ENCODE measurements around the gene RASAL2. TPM values are rescaled to one million over a fixed set of nuclear protein-coding genes. Genes with fewer than 3 reads are reported as not detected.

The RASAL2 gene
- total RNA-seq, 3 donors from 2014 or later (not counting 1 experiment from before 2014, with no cell fraction given), result 0.16 to 0.23 TPM; not detected in 1

GRCh38 chr1:178284058-178284457, 190.2 kb downstream of the RASAL2 start:
- no peaks in the 10 kb centered on the region for H3K36me3 ChIP-seq (ENCODE audit: control insufficient read depth, insufficient read depth, low read length)
- H3K4me1 Mint-ChIP-seq, result peaks cover 7 to 9% of the 10 kb centered on the region in 2 donors
- no peaks in the 10 kb centered on the region for H3K9me3 ChIP-seq (ENCODE audit: control insufficient read depth, insufficient read depth, low read length)
- intact Hi-C loops (cut with micrococcal nuclease), result no loop called here
- no peak for TF ChIP-seq CTCF (IDR thresholded peaks at IDR 0.05)
- no peaks in the 10 kb centered on the region for H3K4me1 ChIP-seq (ENCODE audit: control insufficient read depth, insufficient read depth, low read length)
- DNase-seq (no peak), ATAC-seq (no peak)
- no peaks in the 10 kb centered on the region for H3K27me3 ChIP-seq (ENCODE audit: control insufficient read depth, insufficient read depth, low read length)
- no peak overlapping the region for H3K4me3 ChIP-seq (ENCODE audit: low read length)
- peaks cover 0 to 2% of the 10 kb centered on the region in 2 donors for H3K27me3 Mint-ChIP-seq (ENCODE audit: low read depth in 2 of 2)
- H3K4me3 Mint-ChIP-seq, result no peak overlapping the region
- peaks cover 0 to 5% of the 10 kb centered on the region in 2 donors for H3K9me3 Mint-ChIP-seq
- WGBS (ENCODE audit: insufficient coverage), result 40% methylated on average over 3 of the region's 3 CpGs
- no peak overlapping the region for H3K27ac Mint-ChIP-seq
- H3K27ac ChIP-seq (ENCODE audit: low read length), result no peak overlapping the region
- H3K36me3 Mint-ChIP-seq, result no peaks in the 10 kb centered on the region

GRCh38 chr1:178291166-178291565, 197.3 kb downstream of the RASAL2 start:
- no peak overlapping the region for H3K4me3 Mint-ChIP-seq
- H3K9me3 ChIP-seq (ENCODE audit: control insufficient read depth, insufficient read depth, low read length), result no peaks in the 10 kb centered on the region
- no peak overlapping the region for H3K27ac Mint-ChIP-seq
- H3K27ac ChIP-seq (ENCODE audit: low read length), result no peak overlapping the region
- ATAC-seq, result no peak
- no peaks in the 10 kb centered on the region for H3K36me3 Mint-ChIP-seq
- H3K4me3 ChIP-seq (ENCODE audit: low read length), result no peak overlapping the region
- peaks cover 0 to 2% of the 10 kb centered on the region in 2 donors for H3K27me3 Mint-ChIP-seq (ENCODE audit: low read depth in 2 of 2)
- no peak for TF ChIP-seq CTCF (IDR thresholded peaks at IDR 0.05)
- peaks cover 0 to 7% of the 10 kb centered on the region in 2 donors for H3K4me1 Mint-ChIP-seq
- no peaks in the 10 kb centered on the region for H3K27me3 ChIP-seq (ENCODE audit: control insufficient read depth, insufficient read depth, low read length)
- H3K9me3 Mint-ChIP-seq, result peaks cover 0 to 7% of the 10 kb centered on the region in 2 donors
- H3K36me3 ChIP-seq (ENCODE audit: control insufficient read depth, insufficient read depth, low read length), result no peaks in the 10 kb centered on the region
- WGBS (ENCODE audit: insufficient coverage), result 86% methylated on average over 1 of the region's 1 CpG
- no peak for DNase-seq
- no peaks in the 10 kb centered on the region for H3K4me1 ChIP-seq (ENCODE audit: control insufficient read depth, insufficient read depth, low read length)
- intact Hi-C loops (cut with micrococcal nuclease), result no loop called here

GRCh38 chr1:178294654-178295053, 200.8 kb downstream of the RASAL2 start:
- H3K9me3 Mint-ChIP-seq, result no peaks in the 10 kb centered on the region
- ATAC-seq (no peak), DNase-seq (no peak)
- H3K27me3 ChIP-seq (ENCODE audit: control insufficient read depth, insufficient read depth, low read length), result no peaks in the 10 kb centered on the region
- H3K9me3 ChIP-seq (ENCODE audit: control insufficient read depth, insufficient read depth, low read length), result no peaks in the 10 kb centered on the region
- no peak overlapping the region for H3K4me3 Mint-ChIP-seq
- no peaks in the 10 kb centered on the region for H3K4me1 ChIP-seq (ENCODE audit: control insufficient read depth, insufficient read depth, low read length)
- 89% methylated on average over 1 of the region's 1 CpG for WGBS (ENCODE audit: insufficient coverage)
- no peak overlapping the region for H3K27ac ChIP-seq (ENCODE audit: low read length)
- no peaks in the 10 kb centered on the region for H3K36me3 ChIP-seq (ENCODE audit: control insufficient read depth, insufficient read depth, low read length)
- no peak overlapping the region for H3K4me3 ChIP-seq (ENCODE audit: low read length)
- intact Hi-C loops (cut with micrococcal nuclease), result no loop called here
- no peaks in the 10 kb centered on the region for H3K27me3 Mint-ChIP-seq (ENCODE audit: low read depth in 2 of 2)
- H3K27ac Mint-ChIP-seq, result no peak overlapping the region
- peaks cover 0 to 7% of the 10 kb centered on the region in 2 donors for H3K4me1 Mint-ChIP-seq
- TF ChIP-seq CTCF (IDR thresholded peaks at IDR 0.05), result no peak
- no peaks in the 10 kb centered on the region for H3K36me3 Mint-ChIP-seq

DNA sequence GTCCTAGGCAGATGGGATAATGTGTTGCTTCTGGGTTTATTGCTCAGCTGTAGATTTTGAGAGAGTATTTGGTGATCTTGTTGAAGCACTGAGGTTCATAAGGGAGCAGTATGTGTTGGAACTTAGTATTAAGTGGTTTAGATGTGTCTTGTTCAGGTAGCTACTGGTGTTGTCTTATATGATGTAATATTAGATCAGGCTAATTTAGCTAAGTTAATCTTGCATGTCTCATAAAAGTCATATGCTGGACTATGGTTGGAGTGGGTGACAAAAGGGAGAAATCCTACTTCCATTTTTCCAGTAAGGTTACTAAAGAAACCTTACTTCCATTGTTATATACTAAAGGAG, 206.4 kb downstream of the RASAL2 start:
- no peaks in the 10 kb centered on the region for H3K9me3 Mint-ChIP-seq

More for the DNA sequence above, 206.4 kb downstream of the RASAL2 start:
- DNase-seq (no peak), ATAC-seq (no peak)
- TF ChIP-seq CTCF (IDR thresholded peaks at IDR 0.05), result no peak
- Histone ChIP-seq H3K27ac (ENCODE audit: low read length) (no peak overlapping the region), H3K4me1 (ENCODE audit: control insufficient read depth, insufficient read depth, low read length) (no peaks in the 10 kb centered on the region), H3K36me3 (ENCODE audit: control insufficient read depth, insufficient read depth, low read length) (no peaks in the 10 kb centered on the region), H3K27me3 (ENCODE audit: control insufficient read depth, insufficient read depth, low read length) (no peaks in the 10 kb centered on the region), H3K9me3 (ENCODE audit: control insufficient read depth, insufficient read depth, low read length) (no peaks in the 10 kb centered on the region), H3K4me3 (ENCODE audit: low read length) (no peak overlapping the region)
- intact Hi-C loops (cut with micrococcal nuclease), result no loop called here
- Mint-ChIP-seq H3K27me3 (ENCODE audit: low read depth in 2 of 2) (no peaks in the 10 kb centered on the region), H3K27ac (no peak overlapping the region), H3K36me3 (no peaks in the 10 kb centered on the region), H3K4me1 (peaks cover 0 to 4% of the 10 kb centered on the region in 2 donors), H3K4me3 (no peak overlapping the region)

All from natural killer cell (primary cell).